BJ (cell line): ENCODE data around the gene VGLL4. TPM values are rescaled to one million over a fixed set of nuclear protein-coding genes. Genes with fewer than 3 reads are reported as not detected.

ENCODE experiments used
- CTCF ChIA-PET: fragments of 350-600 bp; formaldehyde crosslinking; extraction: SDS; loops from one replicate; lab custom pipeline; 2021; ENCODE audit warnings: antibody characterized with exemption, inconsistent platforms; lab: Yijun Ruan, JAX
- POLR2A ChIA-PET: fragments of 300-600 bp; sonication (Branson Sonifier 250); formaldehyde crosslinking; extraction: SDS; loops from one replicate; lab custom pipeline; 2021; ENCODE audit warnings: antibody characterized with exemption; lab: Charles Lee
- DNase-seq: peaks from one replicate; pipeline ENCODE4 v3.0.0-alpha.2; 2011; ENCODE audit warnings: low read depth
- H3K27me3 ChIP-seq: 2 replicates; pipeline ENCODE4 v1.6.0; 2011; ENCODE audit warnings: low read length; ENCODE audit not compliant: control insufficient read depth, insufficient read depth
- H3K36me3 ChIP-seq: 2 replicates; pipeline ENCODE4 v1.5.1; 2011; ENCODE audit warnings: low read length; ENCODE audit not compliant: control insufficient read depth, insufficient read depth
- H3K4me3 ChIP-seq: 2 replicates; pipeline ENCODE4 v1.5.1; 2011; ENCODE audit warnings: low read depth, mild to moderate bottlenecking, control low read depth, low read length
- CTCF ChIP-seq: IDR thresholded peaks from 2 replicates; pipeline ENCODE4 v1.5.1; 2011; ENCODE audit warnings: low read depth, mild to moderate bottlenecking, control low read depth, inconsistent platforms, low read length, moderate library complexity; ENCODE audit not compliant: insufficient read depth
- polyA plus RNA-seq: library from polyadenylated mRNA; depleted of rRNA; stranded (reverse); fragments of >200 nt; gene quantifications from 2 replicates; pipeline ENCODE4 v1.2.3, GENCODE V29; 2011

The VGLL4 gene
- polyA plus RNA-seq, 1 experiment: 31.3 TPM

GRCh38 chr3:11555211-11555782, 88.4 kb downstream of the VGLL4 start:
- DNase-seq: no peak
- POLR2A ChIA-PET: no interaction called here
- peaks cover 25% of the 10 kb centered on the region for H3K36me3 ChIP-seq
- CTCF ChIA-PET: interaction anchor here (0.5 to 0.8 kb wide), 2 partner anchors 107 to 176 kb away, joined by 4 to 5 read pairs; no protein-coding TSS in a partner anchor
- no peak overlapping the region for H3K4me3 ChIP-seq
- H3K27me3 ChIP-seq: no peaks in the 10 kb centered on the region
- TF ChIP-seq CTCF: no peak

- Histone ChIP-seq H3K4me3 (no peak overlapping the region), H3K27me3 (no peaks in the 10 kb centered on the region), H3K36me3 (peaks cover 24% of the 10 kb centered on the region)
- TF ChIP-seq CTCF: no peak
- ChIA-PET POLR2A (no interaction called here), CTCF (interaction anchor here (1.2 kb wide), 1 partner anchor 17 kb away, joined by 3 read pairs; no protein-coding TSS in a partner anchor)
- no peak for DNase-seq
Observed at GRCh38 chr3:11554666-11555065, 89.0 kb downstream of the VGLL4 start.

GRCh38 chr3:11554236-11554610, 89.5 kb downstream of the VGLL4 start:
- DNase-seq: no peak
- Histone ChIP-seq H3K4me3 (no peak overlapping the region), H3K27me3 (no peaks in the 10 kb centered on the region), H3K36me3 (peaks cover 23% of the 10 kb centered on the region)
- CTCF ChIA-PET: interaction anchor here (0.6 to 1.3 kb wide), 3 partner anchors 17 to 96 kb away, joined by 3 read pairs; no protein-coding TSS in a partner anchor
- POLR2A ChIA-PET: no interaction called here
- no peak for TF ChIP-seq CTCF

GRCh38 chr3:11553436-11554235, 90.1 kb downstream of the VGLL4 start:
- ChIA-PET CTCF (interaction anchor here (0.6 to 1.8 kb wide), 4 partner anchors 9 to 96 kb away, joined by 3 to 6 read pairs (median 3); no protein-coding TSS in a partner anchor), POLR2A (no interaction called here)
- TF ChIP-seq CTCF: no peak
- peaks cover 19% of the 10 kb centered on the region for H3K36me3 ChIP-seq
- no peak overlapping the region for H3K4me3 ChIP-seq
- H3K27me3 ChIP-seq: no peaks in the 10 kb centered on the region
- no peak for DNase-seq
